ENCODE data around the gene PCSK5.

PCSK5 gene

GRCh38 chr9:76099516-76099915 is 209.0 kb downstream of the PCSK5 start:
- DNase-seq: no peak
- intact Hi-C loops (cut with DNase I): no loop called here

GRCh38 chr9:76101075-76101474 is 210.6 kb downstream of the PCSK5 start:
- no peak for DNase-seq
- intact Hi-C loops (cut with DNase I): no loop called here

- intact Hi-C loops (cut with DNase I): no loop called here
Measured at GRCh38 chr9:76101491-76101890, 211.0 kb downstream of the PCSK5 start.

GRCh38 chr9:76101947-76102346 is 211.5 kb downstream of the PCSK5 start:
- no peak for DNase-seq
- intact Hi-C loops (cut with DNase I): no loop called here

More at GRCh38 chr9:76101491-76101890, 211.0 kb downstream of the PCSK5 start:
- no peak for DNase-seq

GRCh38 chr9:76103531-76104315 is 213.2 kb downstream of the PCSK5 start:
- no peak for DNase-seq
- intact Hi-C loops (cut with DNase I): no loop called here

- peak in 17 of 42 donors; percentile 4 to 61 (median 19) for DNase-seq
- intact Hi-C loops (cut with DNase I): no loop called here
Measured at GRCh38 chr9:76107482-76107881, 217.0 kb downstream of the PCSK5 start.

- intact Hi-C loops (cut with DNase I): no loop called here
- peak in 3 of 42 donors; percentile 14 to 59 (median 16) for DNase-seq
Measured at GRCh38 chr9:76109953-76110352, 219.5 kb downstream of the PCSK5 start.

GRCh38 chr9:76112151-76112550 is 221.7 kb downstream of the PCSK5 start:
- no peak for DNase-seq
- intact Hi-C loops (cut with DNase I): no loop called here

- no peak for DNase-seq
- intact Hi-C loops (cut with DNase I): no loop called here
Measured at GRCh38 chr9:76114144-76114543, 223.7 kb downstream of the PCSK5 start.

GRCh38 chr9:76115396-76115795 is 224.9 kb downstream of the PCSK5 start:
- DNase-seq: no peak
- intact Hi-C loops (cut with DNase I): no loop called here

GRCh38 chr9:76115982-76116646 is 225.6 kb downstream of the PCSK5 start:
- intact Hi-C loops (cut with DNase I): no loop called here
- no peak for DNase-seq

- DNase-seq: no peak
Measured at GRCh38 chr9:76116913-76117312, 226.4 kb downstream of the PCSK5 start.

GRCh38 chr9:76127637-76128036 is 237.2 kb downstream of the PCSK5 start:
- intact Hi-C loops (cut with DNase I): no loop called here
- no peak for DNase-seq

More at GRCh38 chr9:76116913-76117312, 226.4 kb downstream of the PCSK5 start:
- intact Hi-C loops (cut with DNase I): no loop called here

- intact Hi-C loops (cut with DNase I): no loop called here
- DNase-seq: no peak
Measured at GRCh38 chr9:76135902-76136301, 245.4 kb downstream of the PCSK5 start.

- intact Hi-C loops (cut with DNase I): no loop called here
- no peak for DNase-seq
Measured at GRCh38 chr9:76136986-76137385, 246.5 kb downstream of the PCSK5 start.

GRCh38 chr9:76137931-76138330 is 247.5 kb downstream of the PCSK5 start:
- DNase-seq: no peak
- intact Hi-C loops (cut with DNase I): no loop called here

- intact Hi-C loops (cut with DNase I): no loop called here
- no peak for DNase-seq
Measured at GRCh38 chr9:76138360-76138759, 247.9 kb downstream of the PCSK5 start.

GRCh38 chr9:76143834-76144233 is 253.4 kb downstream of the PCSK5 start:
- no peak for DNase-seq
- intact Hi-C loops (cut with DNase I): no loop called here

- intact Hi-C loops (cut with DNase I): no loop called here
- no peak for DNase-seq
Measured at GRCh38 chr9:76150013-76150412, 259.5 kb downstream of the PCSK5 start.

GRCh38 chr9:76151267-76151666 is 260.8 kb downstream of the PCSK5 start:
- no peak for DNase-seq
- intact Hi-C loops (cut with DNase I): no loop called here

GRCh38 chr9:76153339-76153738 is 262.9 kb downstream of the PCSK5 start:
- intact Hi-C loops (cut with DNase I): no loop called here
- DNase-seq: no peak

All from head of caudate nucleus (tissue), 42 donors.